ENCODE measurements around the gene HYDIN. TPM values are rescaled to one million over a fixed set of nuclear protein-coding genes. Genes with fewer than 3 reads are reported as not detected.

Gene HYDIN
- total RNA-seq = 0.51 TPM
- long read RNA-seq = 0 reads

GRCh38 chr16:71230122-71230845, at the start of gene HYDIN:
HYDIN (minus strand) TSS chr16:71230722; CDS start chr16:71186895, 43,827 bp downstream.
- intact Hi-C loops (cut with DNase I) = no loop called here
- DNase-seq (ENCODE audit: missing footprints) (no peak), ATAC-seq (no peak)

GRCh38 chr16:71276589-71277334, 46.2 kb upstream of the HYDIN start:
- intact Hi-C loops (cut with DNase I) = no loop called here
- ATAC-seq (no peak), DNase-seq (ENCODE audit: missing footprints) (no peak)

DNA sequence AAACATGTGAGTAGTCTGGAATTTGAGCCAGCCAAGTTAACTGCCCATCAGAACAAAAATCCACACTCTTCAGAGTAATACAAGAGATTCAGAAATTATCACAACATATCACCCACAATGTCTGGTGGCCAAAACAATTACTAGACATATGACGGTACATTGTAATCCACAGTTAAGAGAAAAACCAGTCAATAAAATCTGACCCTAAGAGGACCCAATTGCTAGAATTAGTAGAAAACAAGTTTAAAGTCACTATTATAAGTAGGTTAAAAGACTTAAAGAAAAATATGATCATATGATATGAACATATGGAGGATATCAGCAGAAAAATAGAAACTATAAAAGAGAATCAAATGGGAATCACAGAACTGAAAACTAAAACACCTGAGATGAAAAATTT, 42.9 kb upstream of the HYDIN start:
- ATAC-seq (no peak), DNase-seq (ENCODE audit: missing footprints) (no peak)
- intact Hi-C loops (cut with DNase I) = no loop called here

DNA sequence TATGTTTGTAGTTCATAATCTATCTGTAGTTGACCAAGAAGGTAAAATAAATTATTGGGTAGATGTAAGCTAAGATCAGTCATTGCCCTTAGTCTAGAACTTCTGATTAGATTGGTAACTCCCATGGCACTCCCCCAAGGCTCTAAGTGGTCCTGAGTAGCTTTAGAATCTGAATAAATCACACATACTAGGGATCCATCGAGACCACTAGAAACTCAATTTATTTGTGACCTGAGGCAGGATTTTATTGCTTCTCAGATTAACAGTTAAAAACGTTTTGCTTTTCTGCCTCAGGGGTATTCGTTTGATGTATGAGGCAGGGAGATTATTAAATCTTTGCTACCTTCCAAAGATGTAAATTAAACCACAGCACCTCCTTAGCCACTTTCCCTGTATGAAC, 33.8 kb upstream of the HYDIN start:
- no peak for DNase-seq (ENCODE audit: missing footprints)
- ATAC-seq = no peak
- intact Hi-C loops (cut with DNase I) = no loop called here

- no peak for ATAC-seq
- intact Hi-C loops (cut with DNase I) = no loop called here
- DNase-seq (ENCODE audit: missing footprints) = no peak
Measured at GRCh38 chr16:71263582-71263981, 33.1 kb upstream of the HYDIN start.

- no peak for DNase-seq (ENCODE audit: missing footprints)
- intact Hi-C loops (cut with DNase I) = no loop called here
- ATAC-seq = no peak
Measured at GRCh38 chr16:71262391-71262790, 31.9 kb upstream of the HYDIN start.

DNA sequence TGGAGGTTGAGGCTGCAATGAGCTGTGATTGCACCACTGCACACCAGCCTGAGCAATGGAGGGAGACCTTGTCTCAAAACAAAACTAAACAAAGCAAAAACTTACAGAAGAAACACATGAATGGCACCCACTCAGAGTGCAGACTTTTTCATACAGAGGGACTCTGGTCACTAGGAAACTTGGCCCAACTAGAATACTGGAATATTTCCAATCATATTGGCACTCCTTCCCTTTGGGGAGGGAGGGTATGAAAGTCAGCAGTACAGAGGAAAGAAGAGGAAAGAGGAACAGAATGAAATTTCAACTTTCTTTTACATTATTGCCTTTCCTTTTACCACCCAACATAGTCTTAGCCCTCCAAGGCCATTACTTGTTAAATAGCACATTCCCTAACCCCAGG, 30.5 kb upstream of the HYDIN start:
- intact Hi-C loops (cut with DNase I) = no loop called here
- ATAC-seq = no peak
- DNase-seq (ENCODE audit: missing footprints) = no peak

DNA sequence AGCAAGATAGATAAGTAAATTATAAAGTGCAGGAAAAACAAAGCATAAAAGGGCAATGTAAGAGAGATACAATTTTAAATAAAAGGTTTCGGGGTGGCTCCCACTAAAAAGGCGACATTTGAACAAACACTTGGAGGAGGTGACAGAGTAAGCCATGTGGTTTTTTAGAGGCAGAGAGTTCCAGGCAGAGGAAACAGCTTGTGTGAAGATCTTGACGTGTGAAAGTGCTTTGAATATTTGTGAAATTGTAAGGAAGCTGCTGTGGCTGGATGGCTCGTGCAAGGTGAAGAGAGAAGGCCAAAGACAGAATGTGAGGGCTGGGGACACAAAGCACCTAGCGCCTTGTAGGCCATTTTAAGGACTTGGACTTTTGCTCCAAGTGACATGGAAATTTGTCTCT, 28.6 kb upstream of the HYDIN start:
- no peak for ATAC-seq
- intact Hi-C loops (cut with DNase I) = no loop called here
- DNase-seq (ENCODE audit: missing footprints) = no peak

DNA sequence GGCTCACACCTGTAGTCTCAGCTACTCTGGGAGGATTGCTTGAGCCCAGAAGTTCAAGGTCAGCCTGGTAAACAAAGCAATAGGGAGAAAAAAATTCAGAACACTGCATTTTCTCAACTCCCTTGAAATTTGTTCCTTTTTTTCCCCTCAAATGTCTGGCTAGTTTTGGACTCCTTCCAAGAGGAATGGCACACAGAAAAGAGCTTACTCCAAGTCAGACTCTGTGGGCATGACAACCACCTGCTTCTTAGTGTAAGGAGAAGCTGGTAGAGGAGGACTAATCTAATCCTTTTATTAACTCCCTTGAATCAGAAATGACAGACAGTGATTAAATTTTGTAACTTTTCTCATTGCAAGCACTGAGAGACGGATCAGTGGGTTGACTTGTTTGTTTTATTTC, 27.9 kb upstream of the HYDIN start:
- DNase-seq (ENCODE audit: missing footprints) = no peak
- no peak for ATAC-seq
- intact Hi-C loops (cut with DNase I) = no loop called here

GRCh38 chr16:71257768-71258167, 27.2 kb upstream of the HYDIN start:
- intact Hi-C loops (cut with DNase I) = no loop called here
- DNase-seq (ENCODE audit: missing footprints) (no peak), ATAC-seq (no peak)

- DNase-seq (ENCODE audit: missing footprints) = peak; percentile 50
- ATAC-seq = peak; percentile 37
- intact Hi-C loops (cut with DNase I) = no loop called here
Measured at GRCh38 chr16:71255721-71256120, 25.2 kb upstream of the HYDIN start.

DNA sequence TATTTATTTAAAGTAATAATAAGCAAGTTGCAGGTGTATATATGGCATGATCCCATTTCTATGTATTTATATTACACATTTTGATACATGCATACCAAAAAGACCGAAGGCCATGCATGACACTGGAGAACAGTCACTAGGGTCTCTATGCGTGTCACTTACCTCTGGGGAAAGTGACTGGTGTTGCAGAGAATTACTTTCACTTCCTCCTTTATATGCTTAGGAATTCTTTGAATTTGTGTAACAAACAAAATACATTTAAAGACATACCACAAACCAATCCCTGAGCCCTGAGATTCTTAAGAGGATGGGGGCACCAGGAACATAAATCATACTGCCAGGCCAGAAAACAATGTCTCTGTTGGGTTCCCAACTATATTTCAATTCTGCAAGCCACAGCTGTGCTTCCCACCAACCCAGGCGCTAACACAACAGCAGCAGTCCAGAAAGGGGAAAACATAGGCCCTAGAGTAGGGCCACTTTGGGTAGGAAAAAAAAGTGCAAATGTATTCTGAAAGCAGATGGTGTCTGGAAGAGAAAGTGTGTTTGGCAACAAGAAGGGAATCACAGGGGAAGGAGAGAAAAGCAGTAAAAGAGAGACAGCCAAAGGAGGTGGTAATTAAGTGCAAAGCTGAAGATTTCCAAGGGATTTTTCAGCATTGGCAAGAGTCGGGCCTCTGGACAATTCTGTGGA, 24.5 kb upstream of the HYDIN start:
- intact Hi-C loops (cut with DNase I) = no loop called here
- DNase-seq (ENCODE audit: missing footprints) = no peak
- peak; percentile 56 for ATAC-seq

DNA sequence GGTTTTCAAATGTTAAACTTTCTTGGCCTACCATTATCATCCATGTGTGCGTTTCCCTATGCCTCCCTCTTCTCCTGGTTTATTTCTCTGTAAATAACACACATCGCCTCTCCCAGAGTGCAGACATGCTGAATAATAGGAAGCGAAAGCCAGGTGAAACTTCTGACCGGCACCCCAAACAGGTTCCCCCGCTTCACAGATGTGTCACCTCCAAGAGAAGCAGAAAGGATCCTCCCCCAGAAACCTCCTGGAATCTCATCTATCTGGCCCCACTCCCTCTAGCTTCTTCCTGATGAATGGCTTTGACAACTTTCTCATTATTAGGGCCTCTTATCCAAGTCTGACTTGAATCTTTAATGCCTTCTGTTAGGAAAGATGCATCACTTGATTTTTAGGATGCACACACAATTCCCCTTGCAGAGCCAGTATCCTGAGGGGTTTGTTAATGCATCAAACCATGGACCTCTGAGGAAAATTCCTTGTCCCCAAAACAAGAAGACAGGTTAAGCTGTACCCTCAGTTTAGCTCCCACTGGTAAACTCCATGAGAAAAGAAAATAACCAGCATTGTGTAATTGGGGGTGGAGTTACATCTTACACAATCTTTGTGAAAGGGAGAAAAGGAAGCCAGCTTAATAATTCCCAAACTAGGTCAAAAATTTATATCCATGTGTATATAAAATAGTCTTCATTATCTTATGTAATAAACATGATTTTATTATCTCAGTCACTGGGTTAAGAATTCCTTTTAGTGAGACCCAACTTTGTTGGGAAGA, 20.1 kb upstream of the HYDIN start:
- intact Hi-C loops (cut with DNase I) = no loop called here

GRCh38 chr16:71249399-71249798, 18.9 kb upstream of the HYDIN start:
- DNase-seq (ENCODE audit: missing footprints) (no peak), ATAC-seq (no peak)
- intact Hi-C loops (cut with DNase I) = no loop called here

More for the DNA sequence above, 20.1 kb upstream of the HYDIN start:
- no peak for ATAC-seq
- no peak for DNase-seq (ENCODE audit: missing footprints)

DNA sequence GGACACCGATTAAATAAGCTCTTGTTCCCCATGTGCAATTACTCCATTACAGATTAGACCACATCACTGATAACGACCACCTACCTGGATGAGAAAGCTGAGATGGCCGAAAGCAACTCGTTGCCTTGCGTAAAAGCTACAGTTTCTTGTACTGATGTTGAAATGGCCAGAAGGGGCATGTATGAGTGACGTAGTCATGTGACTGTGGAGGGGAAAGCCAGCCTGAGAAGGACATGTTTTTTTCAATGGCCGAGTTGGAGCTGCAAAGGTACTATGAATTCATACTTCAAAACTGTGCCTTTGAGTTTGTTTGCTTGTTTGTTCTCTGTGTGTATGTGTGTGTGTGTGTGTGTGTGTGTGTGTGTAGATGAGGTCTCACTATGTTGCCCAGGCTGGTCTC, 17.0 kb upstream of the HYDIN start:
- ATAC-seq = no peak
- intact Hi-C loops (cut with DNase I) = no loop called here
- no peak for DNase-seq (ENCODE audit: missing footprints)

DNA sequence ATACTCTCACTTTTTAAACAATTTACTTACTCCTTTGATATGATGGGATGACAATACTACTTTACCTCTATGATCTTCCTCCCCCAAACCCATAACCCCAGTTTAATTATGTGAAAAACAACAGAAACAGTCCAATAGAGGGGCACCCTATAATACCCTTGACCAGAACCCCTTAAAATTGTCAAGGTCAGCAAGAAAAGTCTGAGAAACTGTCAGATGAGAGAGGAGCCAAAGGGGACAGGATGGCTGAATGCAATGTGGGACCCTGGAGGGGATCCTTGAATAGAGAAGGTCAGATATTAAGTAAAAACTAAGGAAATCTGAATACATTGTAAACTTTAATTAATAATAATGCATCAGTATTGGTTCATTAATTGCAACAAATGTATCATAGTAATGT, 15.8 kb upstream of the HYDIN start:
- ATAC-seq = no peak
- intact Hi-C loops (cut with DNase I) = no loop called here

GRCh38 chr16:71244521-71244920, 14.0 kb upstream of the HYDIN start:
- no peak for DNase-seq (ENCODE audit: missing footprints)
- intact Hi-C loops (cut with DNase I) = no loop called here
- ATAC-seq = no peak

More for the DNA sequence above, 15.8 kb upstream of the HYDIN start:
- no peak for DNase-seq (ENCODE audit: missing footprints)

DNA sequence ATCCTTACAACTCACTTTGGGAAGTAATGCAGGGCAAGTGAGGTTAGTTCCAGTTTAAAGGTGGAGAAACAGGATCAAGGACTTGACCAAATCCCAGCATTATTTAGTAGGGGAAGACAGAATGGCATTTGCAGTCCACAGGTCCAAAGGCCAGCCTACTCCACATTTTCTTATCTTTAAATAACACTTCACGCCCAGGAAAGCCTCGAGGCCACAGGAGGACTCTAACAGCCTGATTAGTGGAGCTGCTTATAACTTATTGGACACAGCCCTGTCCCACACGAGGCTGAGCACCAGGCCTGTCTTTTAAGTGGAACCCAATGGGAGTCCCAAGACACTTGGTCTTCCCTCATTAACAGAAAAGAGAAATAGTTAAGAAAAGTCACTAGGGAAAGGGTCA, 12.1 kb upstream of the HYDIN start:
- intact Hi-C loops (cut with DNase I) = no loop called here

DNA sequence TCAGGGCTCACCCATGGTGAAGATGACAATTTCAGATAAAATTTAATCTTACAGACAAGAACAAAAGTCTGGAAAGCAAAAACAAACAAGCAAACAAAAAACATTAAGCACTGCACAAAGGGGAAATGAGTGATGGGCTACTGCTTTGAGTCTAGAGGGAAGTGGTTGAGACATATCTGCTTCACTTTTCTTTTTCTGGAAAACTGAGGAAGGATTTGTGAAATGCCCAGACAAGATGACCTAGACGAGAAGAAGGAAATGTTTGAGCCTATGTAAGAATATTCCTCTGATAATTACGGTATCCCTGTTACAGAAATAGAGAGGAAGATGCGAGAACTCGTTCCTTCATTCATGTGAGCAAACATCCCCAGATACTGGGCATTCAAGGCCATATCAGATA, 11.5 kb upstream of the HYDIN start:
- ATAC-seq = no peak
- DNase-seq (ENCODE audit: missing footprints) = no peak
- intact Hi-C loops (cut with DNase I) = no loop called here

More for the DNA sequence above, 12.1 kb upstream of the HYDIN start:
- DNase-seq (ENCODE audit: missing footprints) = no peak
- ATAC-seq = no peak
